ENCODE results near the gene PDLIM4.

The PDLIM4 gene

DNA sequence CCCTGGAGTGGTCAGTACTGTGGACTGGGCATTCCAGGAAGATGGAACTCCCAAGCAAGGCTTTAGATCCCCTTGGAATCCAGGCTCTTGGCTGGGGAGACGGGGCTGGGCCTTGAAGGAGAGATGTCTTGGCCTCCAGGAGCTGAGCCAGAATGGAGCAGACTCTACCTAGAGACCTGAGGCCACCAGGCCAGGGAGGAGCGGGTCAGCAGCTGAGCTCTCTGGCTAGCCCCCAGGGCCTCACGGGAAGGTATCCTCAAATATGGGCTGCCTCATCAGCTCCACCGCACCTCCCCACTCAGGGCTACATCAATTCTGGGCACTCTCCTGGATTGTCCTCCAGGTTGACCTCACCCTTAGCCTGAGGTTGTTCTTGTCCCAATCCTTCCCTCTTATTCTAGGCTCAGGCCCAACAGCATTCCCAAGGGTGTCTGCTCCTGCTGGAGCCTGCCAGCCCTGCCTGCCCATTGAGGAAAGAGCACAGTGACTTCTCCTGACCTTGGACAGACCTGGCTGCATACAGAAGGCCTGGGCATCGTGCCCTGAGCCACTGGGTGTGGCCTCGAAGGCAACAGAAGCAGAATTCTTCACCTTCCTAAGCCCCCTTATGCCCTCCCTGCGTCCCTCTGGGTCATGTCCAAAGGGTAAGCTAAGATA is 3.0 kb upstream of the PDLIM4 start:
- no peak for DNase-seq

DNA sequence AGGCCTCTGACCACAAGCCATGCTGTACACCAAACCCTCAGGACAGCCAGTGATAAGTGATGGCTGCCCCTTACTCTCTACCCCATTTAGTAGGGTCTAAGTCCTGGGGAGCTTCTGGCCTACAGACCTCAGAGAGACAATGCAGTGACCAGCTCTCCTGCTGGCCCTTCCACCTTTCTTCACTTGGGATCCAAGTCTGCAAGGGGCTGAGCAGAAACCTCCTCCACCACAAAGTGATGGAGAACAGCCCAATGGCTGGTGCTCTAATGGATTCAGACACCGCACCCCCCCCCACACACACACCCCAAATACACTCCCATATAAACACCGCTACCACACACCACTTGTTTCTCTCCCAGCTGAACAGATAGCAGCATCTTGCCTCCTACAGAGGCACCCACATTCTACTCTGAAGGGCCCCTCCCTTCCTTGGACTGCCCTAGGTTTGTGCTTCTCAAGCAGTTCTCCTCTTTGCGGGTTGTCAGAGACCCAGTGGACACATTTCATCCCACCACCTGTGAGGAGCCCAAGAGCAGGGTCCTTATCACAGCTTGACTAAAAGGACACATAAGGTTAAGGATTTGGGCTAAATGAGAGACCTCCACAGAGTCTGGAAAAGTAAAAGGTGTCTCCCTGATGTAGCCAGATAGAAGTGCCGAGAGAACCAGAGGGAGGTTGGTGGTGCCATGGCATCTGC is 1.3 kb upstream of the PDLIM4 start:
- no peak for DNase-seq

DNA sequence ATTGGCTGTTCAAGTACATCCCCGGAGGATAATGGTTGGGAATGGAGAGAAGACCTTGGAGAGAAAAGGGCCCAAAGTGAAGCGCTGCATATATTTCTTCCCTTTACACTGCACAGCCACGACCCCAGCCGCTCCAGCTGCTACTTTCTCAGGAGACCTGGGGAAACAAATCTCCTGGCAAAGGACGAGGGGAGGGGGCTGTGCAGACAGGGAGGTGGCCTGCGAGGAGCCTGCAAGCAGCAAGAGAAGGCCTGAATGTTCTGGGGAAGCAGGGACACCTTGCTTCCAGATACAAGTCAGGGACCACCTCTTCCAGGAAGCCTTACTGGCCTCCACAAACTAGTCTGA is 739 bp upstream of the PDLIM4 start:
- no peak for DNase-seq

DNA sequence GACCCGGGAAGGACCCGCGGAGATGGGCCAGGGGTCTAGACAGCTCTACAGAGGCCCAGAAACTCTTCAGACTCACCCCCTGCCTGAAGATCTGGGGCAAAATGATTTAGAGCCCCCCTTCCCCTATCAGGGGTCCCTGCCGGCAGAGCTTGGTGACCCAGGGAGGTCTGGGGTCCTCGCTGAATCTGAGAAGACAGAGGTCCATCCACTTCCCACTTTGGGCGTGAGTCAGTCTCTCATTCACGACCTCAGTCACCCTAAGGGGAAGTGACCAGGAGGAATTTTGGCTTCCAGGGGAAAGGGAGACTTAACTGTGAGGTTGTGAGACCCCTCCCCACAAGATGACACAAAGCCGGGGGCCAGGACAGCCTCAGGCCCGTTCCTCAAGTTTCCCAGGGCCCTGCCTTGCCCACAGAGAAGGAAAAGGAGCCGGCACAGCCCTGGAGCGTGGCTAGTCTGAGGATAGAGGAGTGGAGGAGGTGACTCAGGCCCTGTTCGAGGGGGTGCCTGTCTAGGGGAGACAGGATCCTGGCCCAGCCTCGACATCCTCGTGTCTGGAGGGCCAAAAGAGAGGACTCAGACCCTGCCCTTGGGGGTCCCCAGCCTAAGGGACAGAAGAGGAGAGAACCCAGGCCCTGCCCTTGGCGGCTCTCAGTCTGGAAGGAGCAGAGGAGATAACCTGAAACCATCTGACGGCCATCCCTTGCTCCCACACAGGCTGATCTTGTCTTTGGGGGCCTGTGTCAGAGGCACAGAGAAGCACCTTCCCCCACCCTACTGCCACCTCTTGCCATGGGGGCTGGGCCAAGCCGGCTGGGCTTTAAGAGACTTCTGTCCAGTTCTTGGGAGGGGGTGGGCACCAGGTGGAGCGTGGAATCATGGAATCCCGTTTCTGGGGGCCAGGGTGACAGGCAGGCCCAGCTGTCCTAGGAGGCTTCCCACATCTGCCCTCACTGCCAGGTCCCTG is 889 bp downstream of the PDLIM4 start:
- peak; percentile 55 to 60 for DNase-seq

DNA sequence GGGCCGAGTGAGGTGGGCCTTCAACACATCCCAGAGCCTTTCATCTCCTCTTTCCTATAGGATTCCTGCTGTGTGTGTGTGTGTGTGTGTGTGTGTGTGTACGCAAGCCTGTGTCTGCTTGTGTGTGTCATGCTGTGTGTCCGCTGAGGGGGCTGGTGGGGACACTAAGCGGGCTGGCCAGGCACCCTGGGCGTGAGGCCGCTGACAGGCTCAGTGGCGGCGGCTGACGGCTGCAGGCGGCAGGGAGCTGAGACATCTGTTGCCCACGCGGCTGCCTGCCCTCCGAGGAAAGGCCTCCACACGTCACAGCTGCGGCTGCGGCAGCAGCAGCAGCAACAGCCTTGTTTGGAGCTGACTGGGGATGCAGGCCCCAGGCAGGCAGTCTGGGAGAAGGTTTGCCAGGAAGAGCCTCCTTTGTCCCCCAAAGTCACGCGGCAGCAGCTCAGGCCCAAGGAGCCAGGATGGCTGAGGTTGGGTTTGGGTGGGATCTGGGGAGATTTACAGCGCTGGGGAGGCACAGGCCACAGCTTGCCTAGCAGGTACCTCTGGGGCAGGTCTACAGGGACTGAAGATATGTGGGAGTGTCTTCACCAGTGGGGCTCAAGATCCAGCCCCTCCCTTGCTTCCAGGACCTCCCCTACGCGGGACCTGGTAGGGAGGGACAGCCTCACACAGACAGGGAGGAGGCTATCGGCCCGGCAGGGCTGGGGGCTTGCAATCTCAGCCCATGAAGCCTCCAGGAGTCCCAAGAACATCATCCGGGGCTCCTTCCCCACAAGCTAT is 1.8 kb downstream of the PDLIM4 start:
- DNase-seq: no peak

DNA sequence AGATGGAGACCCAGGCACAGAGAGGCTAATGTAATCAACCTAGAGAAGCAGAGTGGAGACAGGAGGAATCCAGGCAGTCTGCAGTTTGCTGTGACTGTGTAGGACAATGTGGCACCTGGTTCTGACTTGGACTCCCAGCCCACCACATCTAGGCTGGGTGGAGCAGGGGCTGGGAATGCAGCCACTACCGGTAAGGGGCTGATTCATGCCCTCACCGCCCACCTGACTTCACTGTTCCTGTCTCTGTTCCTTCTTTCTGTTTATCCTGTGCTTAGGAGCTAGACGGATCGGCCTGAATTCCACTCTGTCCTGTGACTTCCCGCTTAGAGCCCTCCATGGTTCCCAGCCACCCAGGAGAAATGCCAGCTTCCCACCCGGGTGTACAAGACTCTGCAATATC is 2.6 kb downstream of the PDLIM4 start:
- peak; percentile 24 to 62 for DNase-seq

DNA sequence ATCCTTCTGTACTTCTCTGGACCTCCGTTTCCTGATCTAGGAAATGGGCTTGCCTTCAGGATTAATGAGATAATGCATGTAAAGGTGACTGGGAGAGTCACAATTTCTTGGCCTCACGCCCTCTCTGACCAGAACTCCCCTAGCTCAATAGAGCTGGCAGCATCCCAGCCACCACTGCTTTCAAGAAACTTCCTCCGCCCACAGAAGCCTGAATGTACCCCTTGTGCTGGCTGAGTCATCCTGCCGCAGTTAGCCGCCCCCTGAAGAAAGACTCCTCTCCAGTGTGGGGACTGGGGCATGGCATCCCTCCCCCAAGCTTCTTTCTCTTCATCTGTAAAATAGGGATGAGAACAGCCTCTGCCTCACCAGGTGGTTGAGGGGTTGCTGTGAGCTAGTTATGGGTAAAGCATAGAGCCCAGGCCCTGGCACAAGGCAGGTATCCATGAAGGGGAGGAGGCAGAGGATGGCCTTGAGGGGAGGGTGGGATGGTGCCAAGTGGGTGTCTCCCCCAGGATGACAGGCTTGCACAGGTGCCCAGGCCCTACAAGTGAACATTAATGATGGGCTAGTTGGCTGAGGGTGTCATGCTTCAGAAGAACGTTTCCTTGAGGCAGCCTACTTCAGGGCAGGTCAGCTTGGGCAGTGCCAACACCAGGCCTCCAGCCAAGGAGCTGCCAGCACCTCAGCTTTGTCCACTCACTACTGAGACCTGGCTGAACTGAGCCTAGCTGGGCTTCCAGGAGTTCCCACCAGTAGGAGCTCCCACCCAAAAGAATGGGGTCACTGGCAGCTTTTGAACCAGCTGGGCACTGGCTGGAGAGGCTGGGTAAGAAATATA is 3.4 kb downstream of the PDLIM4 start:
- peak; percentile 77 to 93 for DNase-seq

DNA sequence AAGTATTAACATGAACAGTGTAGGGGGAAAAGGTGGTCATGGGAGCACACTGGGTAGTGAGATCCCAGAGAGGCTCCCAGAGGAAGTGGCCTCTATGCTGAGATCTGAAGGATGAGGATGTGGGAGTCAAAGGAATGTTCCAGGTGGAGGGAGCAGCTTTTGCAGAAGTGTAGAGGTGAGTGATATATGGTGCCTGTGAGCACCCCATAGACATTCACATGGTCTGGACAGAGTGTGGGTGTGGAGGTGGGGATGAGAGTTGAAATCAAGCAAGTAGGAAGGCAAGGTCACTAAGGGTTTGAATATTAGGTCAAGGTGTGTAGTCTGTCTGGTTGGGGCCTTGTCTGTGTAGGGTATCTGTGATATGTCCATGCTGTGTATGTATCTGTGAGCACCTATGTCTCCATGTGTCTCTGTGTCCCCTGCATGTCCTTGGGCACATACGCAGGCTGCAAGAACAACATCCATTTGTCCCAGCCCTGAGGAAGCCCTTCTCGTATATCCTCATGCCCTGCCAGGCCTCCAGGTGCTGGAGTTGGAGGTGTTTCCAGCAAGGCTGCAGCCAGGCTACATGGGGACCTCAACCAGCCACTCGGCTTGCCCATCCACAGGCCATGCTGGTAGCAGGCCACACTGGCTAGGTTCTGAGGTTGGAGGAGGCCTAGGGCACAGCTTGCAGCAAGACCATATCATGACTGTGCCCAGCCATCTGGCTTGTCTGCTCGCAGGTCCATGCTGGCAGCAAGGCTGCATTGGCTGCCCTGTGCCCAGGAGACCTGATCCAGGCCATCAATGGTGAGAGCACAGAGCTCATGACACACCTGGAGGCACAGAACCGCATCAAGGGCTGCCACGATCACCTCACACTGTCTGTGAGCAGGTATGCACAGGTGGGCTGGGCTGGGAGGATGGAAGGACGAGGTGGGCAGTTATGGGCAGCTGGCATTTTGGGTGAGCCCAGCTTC is 4.7 kb downstream of the PDLIM4 start:
- no peak for DNase-seq

DNA sequence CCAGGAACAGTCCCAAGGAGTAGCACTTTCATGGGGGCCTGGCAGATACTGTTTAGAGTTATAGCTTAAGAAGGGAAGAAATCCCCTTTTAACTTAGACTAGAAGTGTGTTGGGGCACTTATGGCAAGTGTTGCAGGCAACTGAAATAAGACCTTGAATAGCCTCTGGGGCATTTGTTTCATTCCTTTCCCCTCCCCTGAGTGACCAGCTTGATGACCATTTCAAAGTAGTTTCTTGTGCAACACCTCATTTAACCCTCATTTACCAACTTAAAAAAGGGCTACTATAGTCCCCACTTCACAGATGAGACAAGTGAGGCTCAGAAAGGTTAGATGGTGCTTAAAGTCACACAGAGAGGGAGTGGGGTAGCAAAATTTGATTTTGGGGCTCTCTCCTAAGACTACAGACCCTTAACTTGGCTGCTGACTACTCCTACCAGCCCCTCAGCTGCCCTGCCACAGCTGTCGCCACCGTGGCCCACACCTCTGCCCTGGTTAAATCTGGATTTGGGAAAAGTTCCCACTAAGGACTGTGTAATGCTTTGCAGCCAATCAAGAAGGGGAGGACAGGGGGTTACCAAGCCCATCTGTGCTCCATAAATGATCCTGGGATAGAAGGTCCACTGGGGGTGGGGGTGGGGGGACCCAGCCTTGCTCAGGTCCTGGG is 5.5 kb downstream of the PDLIM4 start:
- DNase-seq: no peak

DNA sequence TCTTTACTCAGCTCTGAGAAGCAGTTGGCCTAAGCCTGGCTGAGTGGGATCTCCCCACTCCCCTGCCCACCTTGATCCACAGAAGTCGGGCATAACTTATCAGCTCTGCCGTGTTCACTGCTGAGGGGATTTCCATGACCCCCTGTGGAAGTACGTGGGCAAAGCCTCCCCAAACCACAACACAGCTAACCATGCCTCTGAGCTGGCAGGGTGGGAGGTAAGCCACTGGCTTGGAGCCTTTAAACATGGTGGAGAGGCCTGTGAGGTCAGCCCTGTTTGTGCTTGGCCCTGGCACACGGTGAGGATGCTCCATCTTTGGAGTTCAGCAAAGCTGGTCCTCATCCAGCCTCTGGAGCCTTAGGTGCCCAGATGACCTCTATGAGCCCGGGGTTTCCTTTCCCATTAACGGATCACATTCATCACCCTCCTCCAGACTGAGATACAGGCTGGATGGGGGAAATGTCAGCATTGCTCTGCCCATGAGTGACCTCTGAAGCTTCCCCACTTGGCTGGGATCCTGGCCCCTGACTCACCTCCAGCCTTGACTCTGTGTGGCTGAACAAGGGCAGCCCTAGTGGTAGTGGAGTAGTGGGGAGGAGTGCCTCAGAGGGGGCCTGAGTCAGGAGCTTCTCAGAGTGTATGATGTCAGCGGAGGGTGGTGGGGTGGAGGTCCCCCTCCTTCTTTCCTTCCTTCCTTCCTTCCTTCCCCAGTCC is 6.2 kb downstream of the PDLIM4 start:
- peak; percentile 13 to 53 for DNase-seq

DNA sequence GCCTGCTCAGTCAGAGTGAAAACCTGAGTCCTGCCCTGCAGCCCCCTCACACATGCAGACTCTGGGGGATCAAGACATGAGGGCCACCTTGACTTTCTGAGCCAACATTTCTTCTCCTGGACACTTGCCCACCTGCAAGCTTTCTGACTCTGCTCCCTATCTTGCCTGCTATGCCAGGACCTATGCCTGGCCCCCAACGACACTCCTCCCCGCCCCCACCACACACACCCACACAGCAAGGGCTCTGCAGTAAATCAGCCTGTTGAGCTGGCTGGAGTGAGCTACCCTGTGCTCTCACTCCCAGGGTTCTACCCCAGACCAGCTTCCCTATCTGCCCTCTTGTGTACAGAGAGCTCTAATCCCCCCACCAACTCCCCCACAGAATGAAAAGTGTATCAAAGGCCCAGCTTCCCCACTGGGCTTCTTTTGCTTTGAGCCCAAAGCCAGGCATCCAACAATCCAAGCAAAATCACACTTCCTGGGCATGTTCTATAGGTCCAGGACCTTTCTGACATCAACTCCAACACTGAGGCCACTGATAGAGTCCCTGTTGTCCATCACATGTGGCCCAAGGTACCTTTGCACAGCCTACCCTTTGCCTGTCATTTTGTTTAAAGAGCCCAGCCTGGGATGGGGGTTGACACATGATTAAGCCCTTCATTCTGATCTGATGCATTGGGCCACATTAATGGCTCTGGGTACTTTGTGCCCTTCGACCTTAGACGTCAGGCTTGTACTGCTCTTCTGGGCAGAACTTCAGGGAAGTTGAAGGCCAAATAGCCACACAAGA is 7.2 kb downstream of the PDLIM4 start:
- DNase-seq: no peak

DNA sequence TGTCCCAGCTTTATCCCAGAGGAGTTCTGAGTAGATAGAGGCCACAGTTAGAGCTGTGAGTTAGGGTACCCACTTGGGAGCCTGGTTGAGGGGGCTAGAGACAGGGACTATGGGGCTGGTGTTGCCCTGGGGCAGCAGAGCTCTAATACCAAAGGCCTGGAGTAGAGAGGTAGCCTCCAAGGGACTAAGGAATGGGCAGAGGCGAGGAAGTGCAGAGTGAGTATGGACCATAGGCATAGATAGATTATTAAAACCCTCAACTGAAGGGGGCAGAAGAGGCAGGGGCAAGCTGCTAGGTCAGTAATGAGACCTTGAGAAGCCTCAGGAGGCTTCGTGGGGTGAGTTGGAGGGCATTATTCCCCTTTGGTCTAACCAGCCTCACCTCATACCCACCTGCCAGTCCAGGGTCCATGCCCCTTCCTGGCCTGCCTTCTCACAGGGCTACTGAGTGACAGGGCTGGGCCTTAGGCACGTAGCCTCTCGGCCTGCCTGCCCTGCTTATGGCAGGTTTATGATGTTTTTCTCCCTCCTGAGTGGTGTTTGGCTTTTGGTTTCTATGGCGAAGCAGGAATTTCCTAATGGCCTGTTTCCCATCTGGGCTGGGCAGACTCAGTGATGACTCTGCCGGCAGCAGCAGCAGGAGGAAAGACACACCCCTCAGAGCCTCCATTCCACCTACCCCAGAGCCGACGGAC is 8.0 kb downstream of the PDLIM4 start:
- peak in 1 of 2 donors; percentile 50 for DNase-seq

DNA sequence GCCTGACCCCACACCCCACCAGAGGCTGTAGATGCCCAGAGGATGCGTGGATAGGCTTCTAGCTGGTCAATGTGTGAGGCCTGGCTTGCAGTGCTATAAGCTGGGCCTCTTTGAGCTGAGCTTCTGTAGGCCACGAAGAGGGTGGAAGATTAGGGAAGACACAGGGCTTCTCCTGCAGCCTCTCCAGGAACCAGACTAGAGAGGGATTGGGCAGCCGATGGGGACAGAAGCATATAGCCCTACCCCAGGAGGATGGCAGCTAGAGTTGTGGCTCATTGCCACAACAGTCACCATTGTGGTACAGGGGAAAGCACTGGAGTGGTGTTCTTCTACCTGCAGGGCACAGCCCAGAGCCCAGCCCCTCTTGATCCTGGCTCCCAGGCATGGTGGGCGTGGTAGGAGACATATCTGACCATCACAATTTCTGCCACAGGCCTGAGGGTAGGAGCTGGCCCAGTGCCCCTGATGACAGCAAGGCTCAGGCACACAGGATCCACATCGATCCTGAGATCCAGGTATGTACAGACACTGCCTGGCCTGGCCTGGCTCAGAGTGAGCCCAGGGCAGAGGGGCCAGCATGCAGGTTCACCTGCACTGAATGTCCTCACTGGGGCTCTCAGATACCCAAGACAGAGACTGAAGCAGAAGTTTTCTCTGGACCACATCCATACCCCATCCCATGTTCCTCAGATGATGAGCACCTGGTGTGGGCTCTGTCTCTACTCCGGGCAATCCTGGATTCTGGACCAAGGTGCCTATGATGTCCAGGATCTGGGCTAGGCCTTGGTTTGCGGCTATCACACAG is 8.7 kb downstream of the PDLIM4 start:
- no peak for DNase-seq

DNA sequence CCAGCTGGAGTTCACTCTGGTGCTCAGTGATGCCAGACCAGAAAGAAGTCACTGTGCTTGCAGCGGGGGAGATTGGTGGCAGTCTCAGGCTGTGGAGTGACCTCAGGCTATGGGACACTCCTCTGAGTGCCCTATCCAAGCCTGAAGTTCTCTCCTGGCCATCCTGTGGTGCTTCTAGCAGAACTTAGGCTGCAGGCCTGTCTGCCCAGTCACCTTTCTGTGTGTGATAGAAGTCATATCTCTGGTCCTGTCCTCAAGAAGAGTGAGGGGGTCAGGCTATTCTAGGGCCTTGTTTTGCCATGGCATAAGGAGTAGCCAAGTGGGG is 9.3 kb downstream of the PDLIM4 start:
- no peak for DNase-seq

DNA sequence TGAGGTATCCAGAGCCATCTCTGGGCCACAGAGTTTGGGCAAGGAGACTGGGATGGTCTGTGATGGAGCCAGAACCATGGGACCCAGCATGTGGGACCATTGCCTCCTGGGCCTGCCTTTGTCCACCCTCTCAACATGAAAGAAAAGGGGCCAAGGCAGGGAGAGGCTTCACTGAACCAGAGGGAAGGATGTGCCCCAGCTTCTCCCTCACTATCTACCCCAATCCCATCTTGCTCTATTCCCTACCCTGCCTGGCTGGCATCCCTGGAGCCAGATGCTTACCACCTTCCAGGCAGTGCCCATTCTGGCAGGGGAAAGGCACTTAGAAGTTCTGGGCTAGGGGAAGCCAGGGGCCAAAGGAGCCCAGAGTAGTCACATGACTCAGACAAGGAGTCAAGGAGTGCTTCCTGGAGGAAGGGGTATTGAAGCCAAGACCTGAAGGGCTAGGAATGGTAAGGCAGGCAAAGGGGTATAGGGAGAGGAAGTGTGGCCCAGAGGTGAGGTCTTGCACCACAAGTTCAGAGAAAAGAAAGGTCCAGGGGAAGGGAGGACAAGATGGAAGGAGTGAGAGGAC is 9.8 kb downstream of the PDLIM4 start:
- no peak for DNase-seq

DNA sequence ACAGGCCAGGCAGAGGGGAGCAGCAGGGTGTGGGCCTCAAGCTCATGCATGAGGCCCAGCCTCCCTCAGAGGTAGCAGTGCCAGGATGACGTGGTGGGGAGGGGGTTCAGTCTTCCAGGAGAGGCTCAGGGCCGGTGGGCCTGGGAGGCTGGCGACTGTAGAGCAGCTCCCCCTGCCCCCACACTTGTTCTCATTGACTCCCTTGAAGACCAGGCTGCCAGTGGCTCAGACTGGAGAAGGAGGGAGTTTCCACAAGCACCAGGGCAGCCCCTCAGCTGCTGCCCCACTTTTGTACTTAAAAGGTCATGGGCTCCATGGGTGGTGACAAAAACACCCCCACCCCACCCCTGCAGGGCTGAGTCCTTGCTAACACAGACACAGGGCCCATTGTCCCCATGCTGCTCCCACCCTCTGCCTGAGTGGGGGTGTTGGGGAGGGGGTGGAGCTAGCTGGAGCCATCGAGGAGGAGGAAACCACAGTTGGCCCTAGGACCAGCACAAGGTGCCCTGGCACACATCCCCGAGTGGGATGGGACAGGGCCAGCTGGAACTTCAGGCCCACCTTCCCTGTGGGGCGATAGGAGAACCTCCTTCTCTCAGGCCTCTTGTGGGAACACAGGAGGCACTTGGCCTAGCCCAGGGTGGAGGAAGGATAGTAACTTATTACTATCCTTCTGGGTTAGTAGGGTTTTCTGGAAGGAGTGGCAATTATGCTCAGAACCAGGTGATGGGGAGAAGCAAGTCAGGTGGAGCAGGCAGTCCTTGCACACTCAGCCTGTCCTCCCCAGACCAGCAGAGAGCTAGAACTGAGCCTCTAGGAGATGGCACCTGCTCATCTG is 10.7 kb downstream of the PDLIM4 start:
- no peak for DNase-seq
